G401.6 (cell line): Measurements from ENCODE around the gene PRELID1.
A peak's percentile ranks its signal among the peaks of the same experiment; 100 is the strongest.
"Not testable (repeated sequence)": the region's sequence is repeated elsewhere in the genome, so short reads cannot be mapped to it uniquely, and the experiment has no call there.

ENCODE experiments used
- FAIRE-seq: peaks from 2 replicates; lab custom pipeline; 2012; peaks lifted over from hg19 to GRCh38; lab: Jason Lieb, UNC

The PRELID1 gene

GRCh38 chr5:177336603-177337494 is 33.2 kb downstream of the PRELID1 start:
- FAIRE-seq, result no peak

DNA sequence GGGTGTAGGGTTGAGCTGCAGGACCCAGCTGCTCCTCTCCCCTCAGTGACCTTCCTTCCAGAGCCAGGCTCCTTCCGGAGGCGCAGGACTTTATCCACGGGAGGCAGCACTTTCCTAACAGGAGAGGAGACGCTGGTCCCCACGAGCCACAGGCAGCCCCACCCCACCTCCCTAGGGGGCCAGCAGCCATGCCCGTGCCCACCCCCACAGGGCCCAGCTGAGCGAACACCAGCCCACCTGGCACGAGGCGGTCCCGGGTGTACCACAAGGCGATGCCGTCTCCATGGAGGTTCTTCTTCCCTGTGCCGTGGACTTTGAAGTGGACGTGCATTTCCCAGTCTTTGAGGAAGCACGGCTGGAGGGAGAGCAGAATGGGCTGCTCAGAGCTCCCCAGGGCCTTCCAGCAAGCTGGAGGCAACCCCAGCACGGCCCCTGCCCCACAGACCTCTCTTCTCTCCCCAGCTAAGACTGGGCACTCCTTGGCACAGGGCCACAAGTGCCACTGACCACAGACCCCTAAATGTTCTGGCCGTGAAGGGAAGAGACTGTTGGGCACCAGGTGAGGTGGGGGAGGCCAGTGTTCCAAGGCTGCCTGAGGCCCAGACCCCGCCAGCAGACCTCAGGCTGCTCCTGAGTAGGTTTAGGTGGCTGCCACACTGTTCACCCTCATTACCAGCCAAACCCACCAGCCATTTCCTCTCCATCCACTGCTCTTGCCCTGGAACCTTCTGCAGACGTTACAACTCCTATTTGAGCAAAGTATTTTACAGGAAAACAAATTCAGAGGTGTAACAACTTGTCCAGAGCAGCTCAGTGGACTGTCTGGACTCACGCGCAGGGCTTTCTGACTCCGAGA is 34.9 kb downstream of the PRELID1 start:
- no peak for FAIRE-seq

DNA sequence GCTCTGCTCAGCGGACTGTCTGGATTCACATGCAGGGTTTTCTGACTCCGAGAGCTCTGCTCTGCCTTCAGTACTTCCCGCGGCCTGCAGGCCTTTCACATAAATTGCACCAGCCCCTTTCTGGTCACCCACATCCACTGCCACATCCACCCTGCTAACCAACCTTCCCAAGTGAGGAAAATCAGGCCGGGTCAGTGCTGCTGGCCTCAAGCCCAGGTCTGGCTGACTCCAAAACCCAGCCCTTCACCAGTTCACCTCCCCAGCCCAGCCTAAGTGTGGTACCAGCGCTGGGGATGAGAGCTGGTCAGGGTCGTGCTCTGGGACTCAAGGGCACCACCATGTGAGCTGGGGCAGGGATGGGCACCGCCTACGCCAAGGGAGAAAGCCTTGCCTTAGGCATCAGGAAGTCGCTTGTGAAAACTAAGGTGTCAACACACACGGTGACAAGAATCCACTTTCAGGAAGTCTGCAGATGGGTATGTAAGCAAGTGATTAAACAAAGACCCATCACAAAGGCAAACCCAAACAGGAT is 35.6 kb downstream of the PRELID1 start:
- FAIRE-seq, result no peak

DNA sequence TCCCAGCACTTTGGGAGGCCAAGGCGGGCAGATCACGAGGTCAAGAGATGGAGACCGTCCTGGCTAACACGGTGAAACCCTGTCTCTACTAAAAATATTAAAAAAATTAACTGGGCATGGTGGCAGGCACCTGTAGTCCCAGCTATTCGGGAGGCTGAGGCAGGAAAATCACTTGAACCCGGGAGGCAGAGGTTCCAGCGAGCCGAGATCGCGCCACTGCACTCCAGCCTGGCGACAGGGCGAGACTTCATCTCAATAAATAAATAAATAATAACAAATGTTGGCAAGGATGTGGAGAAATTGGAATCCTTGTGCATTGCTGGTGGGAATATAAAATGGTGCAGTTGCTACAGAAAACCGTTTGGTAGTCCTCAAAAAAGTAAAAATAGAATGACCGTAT is 39.4 kb downstream of the PRELID1 start:
- FAIRE-seq, result not testable (repeated sequence)

GRCh38 chr5:177343777-177344176 is 40.2 kb downstream of the PRELID1 start:
- no peak for FAIRE-seq

- FAIRE-seq, result no peak
Observed at GRCh38 chr5:177344891-177345290, 41.3 kb downstream of the PRELID1 start.

DNA sequence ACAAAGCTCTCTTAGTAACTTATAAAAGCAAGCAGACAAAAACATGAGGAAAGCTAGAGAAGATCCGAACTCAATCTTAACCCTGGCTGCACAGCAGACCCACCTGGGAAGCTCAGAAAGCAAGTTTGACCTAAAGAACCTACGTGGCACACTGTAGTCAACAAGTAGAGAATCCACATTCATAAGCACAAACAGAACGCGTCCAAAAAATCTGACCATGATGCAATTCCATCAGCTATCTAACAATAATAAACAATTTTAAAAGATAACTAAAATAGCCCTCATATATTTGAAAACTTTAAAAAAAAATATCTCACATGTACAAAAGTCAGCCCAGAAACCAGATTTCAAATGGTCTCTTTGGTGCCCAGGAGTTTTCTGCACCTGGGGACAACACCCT is 43.2 kb downstream of the PRELID1 start:
- FAIRE-seq, result no peak

- no peak for FAIRE-seq
Observed at GRCh38 chr5:177347699-177348098, 44.1 kb downstream of the PRELID1 start.

GRCh38 chr5:177349362-177349647 is 45.7 kb downstream of the PRELID1 start:
- no peak for FAIRE-seq

DNA sequence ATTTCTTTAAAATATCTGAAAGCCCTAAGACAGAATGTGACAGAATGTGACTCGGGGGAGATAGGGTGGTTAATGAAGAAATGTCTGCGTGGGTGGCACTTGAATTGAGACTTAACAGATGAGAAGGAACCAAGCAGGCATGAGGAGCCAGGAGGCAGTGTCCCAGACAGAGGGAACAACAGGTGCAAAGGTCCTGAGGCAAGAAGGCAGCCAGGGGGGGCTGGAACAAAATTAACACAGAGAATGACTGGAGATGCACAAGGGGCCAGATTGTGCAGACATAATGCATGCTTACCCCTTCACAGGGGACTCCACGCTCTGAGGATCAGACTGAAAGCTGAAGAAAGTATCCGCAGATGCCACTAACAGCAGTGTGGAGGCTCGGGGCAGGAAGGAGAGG is 46.2 kb downstream of the PRELID1 start:
- FAIRE-seq, result no peak

- FAIRE-seq, result no peak
Observed at GRCh38 chr5:177350776-177351391, 47.3 kb downstream of the PRELID1 start.

- FAIRE-seq, result peak; percentile 84
Observed at GRCh38 chr5:177351392-177352329, 48.1 kb downstream of the PRELID1 start, which contains the start of gene LMAN2. TSS of gene LMAN2 (minus strand) at chr5:177351668. CDS start at chr5:177351647, 21 bp downstream.

GRCh38 chr5:177353093-177353492 is 49.5 kb downstream of the PRELID1 start:
- no peak for FAIRE-seq

- FAIRE-seq, result no peak
Observed at GRCh38 chr5:177354256-177354655, 50.7 kb downstream of the PRELID1 start.

DNA sequence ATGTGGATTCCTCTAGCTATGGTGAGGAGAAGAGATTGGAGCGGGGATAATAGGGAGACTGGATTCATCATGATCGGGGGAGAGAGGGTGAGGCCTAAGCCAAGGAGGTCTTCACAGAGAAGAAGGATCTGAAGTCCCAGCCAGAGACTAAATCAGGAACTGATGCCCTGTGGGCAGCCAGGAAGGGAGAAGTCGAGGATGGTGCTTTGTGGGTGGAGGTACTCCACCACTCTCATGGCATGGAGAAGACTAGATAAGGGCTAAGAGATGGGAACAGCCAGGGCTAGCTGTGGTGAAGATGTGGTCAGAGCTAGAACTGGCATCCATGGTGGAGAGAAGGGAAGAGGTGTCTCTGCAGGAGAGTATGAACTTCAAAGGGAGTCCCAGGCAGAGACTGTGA is 51.1 kb downstream of the PRELID1 start:
- no peak for FAIRE-seq

DNA sequence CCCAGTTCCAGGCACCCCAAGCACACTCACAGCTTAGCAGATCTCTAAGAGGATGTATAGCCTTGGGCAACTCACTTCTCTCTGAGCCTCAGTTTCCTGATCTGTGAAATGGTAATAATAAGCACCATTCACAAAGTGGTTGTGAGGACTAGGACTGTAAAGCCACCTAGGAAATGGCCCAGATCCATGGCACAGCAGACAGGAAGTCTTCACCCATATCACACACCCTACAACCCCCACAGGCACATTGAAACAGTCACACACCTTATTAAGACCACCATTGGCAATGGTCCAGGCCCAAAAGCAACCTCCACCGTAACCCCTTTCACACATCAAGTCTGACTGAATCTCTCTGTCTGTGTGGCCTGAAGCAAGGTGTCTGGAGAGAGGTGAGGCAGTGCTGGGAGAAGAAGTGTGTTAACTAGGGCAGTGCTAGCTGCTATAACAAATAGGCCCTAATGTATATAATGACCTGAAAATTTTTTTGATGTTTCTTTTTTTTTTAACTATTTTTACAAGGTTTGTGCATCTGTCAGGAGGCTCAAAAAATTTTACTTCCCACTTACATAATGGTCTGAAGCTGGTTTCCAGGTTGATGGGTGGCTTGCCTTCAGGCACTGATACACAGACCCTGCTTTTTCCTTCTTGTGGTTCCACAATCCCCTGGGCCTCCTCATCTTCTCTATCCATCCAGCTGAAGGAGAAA is 51.7 kb downstream of the PRELID1 start:
- FAIRE-seq, result no peak

GRCh38 chr5:177355868-177356168 is 52.2 kb downstream of the PRELID1 start:
- FAIRE-seq, result no peak
